Measurements from ENCODE around the gene GP1BA. TPM values are rescaled to one million over a fixed set of nuclear protein-coding genes. Genes with fewer than 3 reads are reported as not detected.

The GP1BA gene
- total RNA-seq, 1 donor from 2014 or later, result not detected

DNA sequence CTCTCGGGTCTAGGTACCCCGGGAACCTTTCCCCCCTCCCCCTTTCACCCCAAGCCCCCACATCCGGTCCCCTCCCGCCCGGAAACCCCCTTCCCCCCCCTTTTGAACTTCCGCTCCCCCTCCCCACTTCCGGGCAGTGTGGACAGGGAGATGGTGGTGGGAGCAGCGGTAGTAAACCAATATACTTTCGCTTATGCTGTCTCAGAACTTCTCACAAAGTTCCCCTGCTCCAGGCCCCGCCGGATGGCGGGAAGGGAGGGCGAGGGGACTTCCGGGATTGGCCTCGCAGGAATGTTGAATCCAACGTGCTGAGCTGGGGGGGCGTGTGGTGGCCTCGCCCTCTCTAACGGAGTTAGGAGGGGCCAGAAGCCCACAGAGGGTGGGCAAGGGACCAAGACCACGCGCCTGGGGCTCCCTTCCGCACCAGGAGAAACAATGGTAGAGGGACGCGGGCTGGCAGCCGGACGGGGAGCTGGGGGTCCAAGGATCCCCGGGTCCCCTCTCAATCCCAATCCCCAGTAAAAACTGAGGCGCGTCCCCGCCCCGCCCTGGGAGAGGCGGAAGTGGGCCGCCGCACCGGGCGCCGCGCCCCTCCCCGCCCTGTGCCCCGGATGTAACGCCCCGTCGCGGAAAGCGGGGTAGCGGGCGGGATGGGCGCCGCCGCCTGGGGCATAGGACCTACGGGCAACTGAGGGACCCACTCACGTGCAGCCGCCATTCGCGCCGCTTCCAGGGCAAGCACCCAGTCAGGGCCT lies 15.5 kb downstream of the GP1BA start:
- intact Hi-C loops (cut with micrococcal nuclease), result loop anchor here (1.0 to 2.0 kb wide), 7 partner anchors 7 to 804 kb away; partner anchors contain the start of genes ARRB2, CAMTA2, CYB5D2 and DERL2

DNA sequence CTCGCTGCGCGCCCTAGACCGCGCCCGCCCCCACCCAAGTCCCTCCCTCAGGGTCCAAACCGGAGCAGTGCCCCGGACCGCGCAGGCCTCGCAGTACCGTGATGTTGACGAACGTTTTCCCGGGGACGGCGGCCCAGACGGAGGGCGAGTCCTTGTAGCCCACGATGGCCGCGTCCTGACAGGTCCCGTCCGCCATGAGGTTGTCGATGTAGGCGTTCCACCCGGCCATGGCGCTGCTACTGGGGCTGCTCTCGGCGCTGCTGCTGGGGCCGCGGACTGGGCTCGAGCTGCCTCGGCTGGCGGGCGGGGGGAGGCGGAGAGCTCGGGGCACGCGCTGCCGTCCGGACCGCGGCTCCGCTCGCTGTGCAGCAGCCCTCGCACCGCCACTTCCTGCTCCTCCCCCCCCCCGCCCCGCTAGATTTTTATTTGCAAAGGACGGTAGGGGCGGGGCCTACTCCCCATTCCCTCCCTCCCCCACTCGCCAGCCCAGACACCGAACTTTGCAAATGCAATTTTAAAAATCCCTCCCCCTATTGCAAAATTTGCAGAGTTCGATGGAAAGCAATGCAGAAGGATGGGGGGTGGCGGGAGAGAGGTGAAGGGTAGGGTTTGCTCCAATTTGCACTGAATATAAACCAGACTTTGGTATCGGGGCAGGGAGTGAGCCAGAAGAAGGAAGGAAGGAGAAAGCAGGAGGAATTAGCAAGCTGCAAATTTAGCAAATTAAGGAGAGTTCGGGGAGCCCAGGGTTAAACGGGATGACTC lies 16.3 kb downstream of the GP1BA start, which contains the start of gene PFN1:
Gene PFN1, minus strand, starts transcription at position 365 of the 765 bp plus-strand sequence. Its CDS starts 136 bp downstream, at position 229.
- intact Hi-C loops (cut with micrococcal nuclease), result loop anchor here (1.0 to 2.0 kb wide), 5 partner anchors 8 to 805 kb away; partner anchors contain the start of genes CAMTA2, CYB5D2, DERL2 and INCA1

DNA sequence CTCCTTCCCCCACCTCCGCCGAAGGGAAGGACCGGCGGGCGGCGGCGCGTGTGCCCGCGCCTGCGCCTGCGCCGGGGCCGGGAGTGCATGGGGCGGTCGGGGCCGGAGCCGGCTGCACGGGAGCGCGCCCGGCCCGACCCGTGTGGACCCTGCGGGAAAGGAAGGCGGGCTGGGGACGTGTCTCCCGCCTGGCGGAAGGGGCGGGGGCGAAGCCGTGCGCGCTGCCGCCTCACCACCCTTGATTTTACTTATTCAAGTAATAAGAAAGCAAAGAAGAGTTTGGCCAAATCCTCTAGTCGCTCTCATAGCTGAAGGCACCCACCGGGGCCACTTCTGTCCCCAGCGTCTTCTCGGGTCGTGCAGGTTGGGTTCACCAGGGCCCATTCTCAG lies 16.8 kb downstream of the GP1BA start:
- intact Hi-C loops (cut with micrococcal nuclease), result loop anchor here (1.0 to 2.0 kb wide), 6 partner anchors 9 to 806 kb away; partner anchors contain the start of genes CAMTA2, CYB5D2, DERL2 and INCA1

DNA sequence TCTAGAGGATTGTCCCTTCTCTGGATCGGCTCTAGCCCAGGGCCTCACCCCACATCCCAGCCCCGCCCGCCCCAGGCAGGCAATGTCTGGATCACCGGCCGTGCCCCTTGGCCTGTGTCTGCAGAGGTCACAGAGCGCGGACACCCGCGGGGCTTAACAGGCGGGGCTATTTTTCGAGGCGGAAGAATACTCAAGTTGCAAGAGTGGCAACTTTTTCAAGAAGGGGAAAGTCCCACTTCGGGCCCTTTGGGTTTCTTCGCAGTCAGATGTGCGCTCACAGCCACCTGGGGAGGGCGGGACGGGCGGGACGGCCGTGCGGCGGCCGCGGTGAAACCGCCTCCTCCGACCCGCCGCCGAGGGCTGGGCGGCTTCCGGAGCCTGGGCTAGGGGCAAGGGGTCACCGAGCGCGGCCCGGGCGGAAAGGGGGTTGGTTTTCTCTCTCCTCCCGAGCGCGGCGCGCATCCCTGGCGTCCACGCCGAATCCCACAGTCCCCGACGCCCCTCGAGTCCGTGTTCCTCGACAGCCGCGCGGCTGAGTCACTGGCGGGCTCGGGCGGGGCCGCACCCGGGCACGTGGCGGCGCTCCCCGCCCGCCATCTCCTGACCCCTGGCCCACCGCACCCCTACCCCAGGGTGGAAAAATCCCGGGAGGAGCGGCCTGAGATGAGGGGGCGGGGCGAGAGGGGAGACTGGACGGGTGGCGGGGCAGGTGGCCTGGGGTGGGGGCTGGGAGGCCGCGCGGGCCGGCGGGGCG lies 17.4 kb downstream of the GP1BA start:
- intact Hi-C loops (cut with micrococcal nuclease), result loop anchor here (1.0 to 2.0 kb wide), 2 partner anchors 18 to 537 kb away; partner anchors contain the start of genes DERL2, MIS12 and SPAG7

DNA sequence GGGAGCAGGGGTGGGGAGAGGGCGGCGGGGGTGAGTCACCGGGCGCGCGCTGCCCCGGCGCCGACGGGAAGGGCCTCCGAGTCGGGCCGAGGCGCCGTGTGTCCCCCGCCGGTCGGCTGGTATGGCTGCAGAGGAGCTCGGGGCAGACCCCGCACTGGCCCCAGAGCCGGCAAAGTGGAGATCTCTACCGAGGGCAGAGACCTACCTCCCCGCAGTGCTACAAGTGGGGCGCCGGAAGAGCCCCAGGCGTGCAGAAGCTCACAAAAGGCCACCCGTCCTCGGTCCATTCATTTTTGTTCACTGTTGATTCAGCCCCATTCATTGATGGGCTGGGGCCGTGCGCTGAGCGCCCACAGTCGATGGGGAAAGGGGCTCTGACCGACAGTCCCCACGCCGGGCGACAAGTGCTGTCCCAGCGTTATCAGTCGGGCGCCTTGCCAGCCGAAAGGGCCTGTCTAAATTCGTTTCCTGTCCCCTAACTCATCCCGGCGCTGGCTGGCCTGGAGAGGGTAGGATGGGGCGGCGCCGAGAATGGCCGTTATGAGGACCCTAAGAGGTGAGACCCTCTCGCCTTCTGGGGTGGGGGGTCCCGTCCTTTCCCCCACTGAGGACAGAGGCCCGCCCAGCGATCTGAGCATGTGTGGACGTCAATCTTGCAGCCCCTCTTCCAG lies 18.1 kb downstream of the GP1BA start:
- intact Hi-C loops (cut with micrococcal nuclease), result no loop called here

DNA sequence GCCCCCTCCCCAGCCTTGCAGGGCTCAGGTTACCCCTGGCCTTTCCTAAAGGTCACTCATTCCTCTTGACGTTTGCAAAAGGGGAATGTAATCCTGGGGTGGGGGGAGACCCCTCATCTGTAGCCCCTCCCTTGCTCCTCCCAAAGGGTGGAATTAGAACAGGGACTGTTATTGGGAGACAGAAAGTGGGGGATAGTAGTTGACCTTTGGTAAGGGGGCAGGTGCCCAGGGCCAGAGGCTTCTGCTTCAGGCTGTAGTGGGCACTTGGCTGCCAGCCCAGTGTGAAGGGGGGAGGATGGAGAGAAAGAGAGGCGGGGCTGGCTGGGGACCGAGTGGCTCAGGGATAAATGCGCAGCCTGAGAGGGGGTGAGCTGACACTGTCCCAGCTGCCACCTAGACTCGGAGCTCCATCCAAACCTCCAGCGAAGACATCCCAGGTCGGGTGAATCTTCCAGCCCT lies 18.7 kb downstream of the GP1BA start, which contains the start of gene ENO3:
Gene ENO3, plus strand, starts transcription at position 374 of the 459 bp plus-strand sequence. CDS start 711 bp downstream, outside the sequence.
- intact Hi-C loops (cut with micrococcal nuclease), result no loop called here

DNA sequence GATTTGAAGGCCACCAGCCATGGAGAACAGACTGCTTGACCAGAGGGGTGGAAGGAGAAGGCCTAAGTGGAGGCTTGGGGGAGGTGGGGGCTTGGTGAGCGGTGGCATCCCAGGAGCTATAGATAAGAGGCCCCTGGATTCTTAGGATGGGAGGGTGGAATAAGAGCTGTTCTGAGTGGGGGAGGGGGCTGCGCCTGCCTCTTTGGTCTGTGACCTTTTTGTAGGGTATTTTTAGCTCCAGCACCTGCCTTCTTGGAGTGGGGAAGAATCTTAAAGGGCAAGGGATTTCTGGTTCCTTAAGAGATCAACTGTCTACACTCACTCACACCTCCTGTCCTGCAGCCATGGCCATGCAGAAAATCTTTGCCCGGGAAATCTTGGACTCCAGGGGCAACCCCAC lies 19.4 kb downstream of the GP1BA start:
- intact Hi-C loops (cut with micrococcal nuclease), result no loop called here

DNA sequence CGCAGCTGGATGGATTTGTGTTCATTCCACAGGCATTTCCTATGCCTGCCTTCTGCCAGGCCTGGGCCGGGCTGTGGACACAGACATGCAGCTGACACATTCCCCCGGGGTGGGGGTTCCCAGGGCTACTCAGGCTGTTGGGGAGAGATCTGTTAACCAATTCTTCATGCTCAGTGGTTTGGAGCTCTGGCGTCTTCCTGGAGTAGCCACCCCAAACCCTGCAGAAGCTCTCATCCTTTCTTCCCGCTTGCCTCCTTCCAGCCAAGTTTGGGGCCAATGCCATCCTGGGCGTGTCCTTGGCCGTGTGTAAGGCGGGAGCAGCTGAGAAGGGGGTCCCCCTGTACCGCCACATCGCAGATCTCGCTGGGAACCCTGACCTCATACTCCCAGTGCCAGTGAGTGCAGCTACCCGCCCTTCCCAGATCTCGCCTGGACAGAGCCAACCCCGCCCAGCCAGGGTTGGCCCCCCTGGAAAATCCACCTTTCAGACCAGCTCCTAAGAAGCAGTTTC lies 21.4 kb downstream of the GP1BA start:
- intact Hi-C loops (cut with micrococcal nuclease), result no loop called here

DNA sequence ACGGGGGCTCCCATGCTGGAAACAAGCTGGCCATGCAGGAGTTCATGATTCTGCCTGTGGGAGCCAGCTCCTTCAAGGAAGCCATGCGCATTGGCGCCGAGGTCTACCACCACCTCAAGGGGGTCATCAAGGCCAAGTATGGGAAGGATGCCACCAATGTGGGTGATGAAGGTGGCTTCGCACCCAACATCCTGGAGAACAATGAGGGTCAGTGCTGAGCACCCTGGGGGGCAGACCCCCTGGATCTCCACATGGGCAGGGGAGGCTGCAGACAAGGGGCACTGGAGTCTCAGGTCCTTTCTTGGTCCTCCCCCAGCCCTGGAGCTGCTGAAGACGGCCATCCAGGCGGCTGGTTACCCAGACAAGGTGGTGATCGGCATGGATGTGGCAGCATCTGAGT lies 23.0 kb downstream of the GP1BA start:
- intact Hi-C loops (cut with micrococcal nuclease), result no loop called here

DNA sequence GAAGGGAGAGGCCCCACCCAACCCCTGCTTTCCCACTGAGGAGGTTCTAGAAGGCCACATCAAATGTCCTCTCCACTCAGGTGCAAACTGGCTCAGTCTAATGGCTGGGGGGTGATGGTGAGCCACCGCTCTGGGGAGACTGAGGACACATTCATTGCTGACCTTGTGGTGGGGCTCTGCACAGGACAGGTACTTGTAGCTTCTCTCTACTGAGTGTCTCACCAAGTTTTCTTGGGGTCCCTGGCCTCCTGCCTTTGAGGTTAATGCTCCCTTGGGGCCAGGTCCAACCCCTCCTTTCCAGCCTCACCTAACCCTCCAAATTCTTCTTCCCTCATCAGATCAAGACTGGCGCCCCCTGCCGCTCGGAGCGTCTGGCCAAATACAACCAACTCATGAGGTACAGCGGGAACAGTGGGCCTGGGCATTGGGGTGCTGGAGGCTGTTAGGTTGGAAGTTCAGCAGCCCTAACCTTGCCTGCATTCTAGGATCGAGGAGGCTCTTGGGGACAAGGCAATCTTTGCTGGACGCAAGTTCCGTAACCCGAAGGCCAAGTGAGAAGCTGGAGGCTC lies 24.5 kb downstream of the GP1BA start:
- intact Hi-C loops (cut with micrococcal nuclease), result loop anchor here (1.0 kb wide), 1 partner anchor 47 kb away; no protein-coding TSS in a partner anchor

DNA sequence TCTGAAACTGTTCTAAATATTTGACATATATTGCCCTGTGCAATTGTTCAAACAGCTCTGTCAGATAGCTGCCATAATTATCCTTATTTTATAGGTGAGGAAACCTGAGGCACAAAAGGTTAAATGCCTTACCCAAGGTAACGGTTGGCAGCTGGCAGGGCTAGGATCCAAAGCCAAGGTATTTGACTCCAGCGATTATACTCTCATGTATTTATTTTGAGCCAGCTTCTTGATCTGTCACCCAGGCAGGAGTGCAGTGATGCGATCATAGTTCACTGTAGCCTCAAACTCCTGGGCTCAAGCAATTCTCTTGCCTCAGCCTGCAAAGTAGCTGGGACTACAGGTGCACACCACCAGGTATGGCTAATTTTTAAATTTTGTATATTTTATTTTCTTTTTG lies 26.0 kb downstream of the GP1BA start:
- intact Hi-C loops (cut with micrococcal nuclease), result no loop called here

DNA sequence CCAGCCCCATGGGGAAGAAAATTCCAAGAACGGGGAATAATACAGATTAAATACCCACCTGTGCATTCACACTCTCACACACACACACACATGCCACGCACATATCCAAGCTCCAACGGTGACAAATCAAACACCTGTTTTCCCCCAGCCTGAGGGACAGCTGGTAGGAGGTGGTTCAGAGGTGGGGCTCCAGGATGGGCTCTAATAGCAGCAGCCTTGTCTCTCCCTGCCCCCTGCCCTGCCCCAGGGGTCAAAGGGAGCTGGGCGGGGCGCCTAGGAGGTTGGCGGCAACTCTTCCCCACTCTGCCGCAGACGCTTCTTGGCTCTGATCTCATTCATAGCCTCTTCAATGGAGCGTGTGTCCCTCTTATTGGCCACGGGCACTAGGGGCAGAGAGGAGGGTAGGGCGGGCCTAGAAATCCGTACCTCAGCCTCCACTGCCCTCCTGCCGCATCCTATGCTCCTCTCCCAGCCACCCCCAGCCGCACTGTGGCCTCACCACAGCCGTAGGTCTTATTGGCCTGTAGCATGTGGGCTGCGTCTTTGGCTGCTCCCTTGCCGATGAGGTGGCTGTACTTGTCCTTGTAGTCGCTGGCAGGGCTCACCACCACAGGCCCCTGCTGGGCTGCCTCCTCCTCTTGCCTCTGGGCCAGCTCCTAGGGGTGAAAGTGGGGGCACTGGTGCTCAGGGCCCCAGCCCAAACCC lies 27.3 kb downstream of the GP1BA start:
- intact Hi-C loops (cut with micrococcal nuclease), result no loop called here

DNA sequence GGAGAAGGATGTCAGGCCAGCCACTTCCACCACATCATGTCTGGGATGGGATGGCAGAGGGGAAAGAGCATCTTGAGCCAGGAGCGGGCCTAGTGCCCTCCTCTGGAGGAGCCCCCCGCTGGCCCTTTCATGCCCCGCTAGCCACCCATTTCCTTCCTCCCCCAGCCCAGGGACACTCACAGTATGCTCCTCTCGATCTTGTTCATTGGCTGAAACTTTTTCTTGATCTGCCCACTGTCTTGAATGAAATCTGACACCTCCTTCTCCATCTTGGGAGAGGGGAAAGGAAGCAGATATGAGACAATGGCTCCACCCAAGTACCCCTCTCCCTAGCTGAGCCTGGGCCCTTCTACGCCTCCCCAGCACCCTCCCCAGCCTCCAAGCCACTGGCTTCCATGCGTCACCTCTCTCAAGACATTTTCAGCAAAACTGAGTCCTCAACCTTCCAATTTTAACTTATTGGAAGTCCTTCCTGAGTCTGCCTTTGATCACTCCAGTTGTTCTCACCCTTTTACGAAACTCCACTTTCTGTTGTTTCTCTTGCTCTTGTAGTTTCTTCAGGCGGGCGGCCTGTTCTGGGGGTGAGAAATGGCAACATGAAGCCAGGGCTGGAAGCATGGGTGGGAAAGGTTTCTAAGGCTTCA lies 28.3 kb downstream of the GP1BA start:
- intact Hi-C loops (cut with micrococcal nuclease), result no loop called here

DNA sequence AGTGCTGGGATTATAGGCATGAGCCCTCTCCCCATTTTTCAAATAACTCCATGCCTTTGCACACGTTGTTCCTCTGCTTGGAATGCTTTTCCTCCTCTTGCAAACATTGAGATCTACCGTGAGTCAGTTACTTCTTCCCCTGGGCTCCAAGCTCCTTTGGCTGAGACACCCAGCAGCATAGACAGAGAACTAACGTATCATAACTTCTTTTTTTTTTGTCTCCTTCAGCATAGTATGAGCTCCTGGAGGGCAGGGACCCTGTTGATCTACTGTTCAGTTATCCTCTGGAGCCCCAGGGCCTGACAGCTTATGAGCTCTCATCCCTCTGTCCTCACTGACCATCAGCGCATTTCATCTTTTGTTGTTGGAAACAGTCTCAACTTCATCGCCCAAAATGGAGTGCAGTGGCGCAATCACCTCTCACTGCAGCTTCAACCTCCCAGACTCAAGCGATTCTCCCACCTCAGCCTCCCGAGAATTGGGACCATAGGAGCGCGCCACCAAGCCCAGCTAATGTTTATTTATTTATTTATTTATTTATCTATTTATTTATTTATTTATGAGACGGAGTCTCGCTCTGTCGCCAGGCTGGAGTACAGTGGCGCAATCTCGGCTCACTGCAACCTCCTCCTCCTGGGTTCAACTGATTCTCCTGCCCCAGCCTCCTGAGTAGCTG lies 33.4 kb downstream of the GP1BA start:
- intact Hi-C loops (cut with micrococcal nuclease), result no loop called here

DNA sequence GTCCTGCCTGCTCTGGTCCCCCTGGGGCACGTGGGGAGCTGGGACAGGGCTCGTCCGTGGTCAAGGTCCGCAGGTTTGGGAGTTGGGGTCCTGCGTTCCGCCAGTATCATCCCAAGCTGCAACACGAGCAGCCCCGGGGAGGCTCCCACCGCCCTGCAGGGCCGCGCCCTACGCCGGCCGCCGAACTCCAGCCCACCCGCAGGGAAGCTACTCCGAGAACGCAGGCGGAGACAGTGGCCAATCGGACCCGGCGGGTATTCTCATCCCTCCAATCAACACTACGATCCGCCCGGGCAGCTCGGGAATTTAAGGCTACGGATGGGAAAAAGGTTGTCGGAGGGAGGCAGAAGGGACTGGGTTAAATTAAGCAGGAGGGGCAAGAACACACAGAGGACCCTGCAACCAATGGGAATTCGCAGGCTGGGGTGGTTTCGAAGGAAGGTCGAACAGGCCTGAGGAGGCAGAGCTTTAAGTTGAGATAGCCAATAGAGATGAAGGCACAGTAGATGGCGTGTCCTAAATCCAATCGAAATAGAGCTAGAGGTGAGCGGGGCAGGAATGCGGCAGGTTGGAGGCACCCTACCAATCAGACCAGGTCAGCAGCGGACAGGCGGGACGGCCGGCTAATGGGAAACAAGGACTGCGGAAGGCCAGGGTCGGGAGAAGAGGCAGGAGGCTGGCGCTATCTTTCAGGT lies 34.9 kb downstream of the GP1BA start:
- intact Hi-C loops (cut with micrococcal nuclease), result loop anchor here (1.0 kb wide), 11 partner anchors 18 to 824 kb away; partner anchors contain the start of genes ARRB2, CAMTA2, CYB5D2 and DERL2

DNA sequence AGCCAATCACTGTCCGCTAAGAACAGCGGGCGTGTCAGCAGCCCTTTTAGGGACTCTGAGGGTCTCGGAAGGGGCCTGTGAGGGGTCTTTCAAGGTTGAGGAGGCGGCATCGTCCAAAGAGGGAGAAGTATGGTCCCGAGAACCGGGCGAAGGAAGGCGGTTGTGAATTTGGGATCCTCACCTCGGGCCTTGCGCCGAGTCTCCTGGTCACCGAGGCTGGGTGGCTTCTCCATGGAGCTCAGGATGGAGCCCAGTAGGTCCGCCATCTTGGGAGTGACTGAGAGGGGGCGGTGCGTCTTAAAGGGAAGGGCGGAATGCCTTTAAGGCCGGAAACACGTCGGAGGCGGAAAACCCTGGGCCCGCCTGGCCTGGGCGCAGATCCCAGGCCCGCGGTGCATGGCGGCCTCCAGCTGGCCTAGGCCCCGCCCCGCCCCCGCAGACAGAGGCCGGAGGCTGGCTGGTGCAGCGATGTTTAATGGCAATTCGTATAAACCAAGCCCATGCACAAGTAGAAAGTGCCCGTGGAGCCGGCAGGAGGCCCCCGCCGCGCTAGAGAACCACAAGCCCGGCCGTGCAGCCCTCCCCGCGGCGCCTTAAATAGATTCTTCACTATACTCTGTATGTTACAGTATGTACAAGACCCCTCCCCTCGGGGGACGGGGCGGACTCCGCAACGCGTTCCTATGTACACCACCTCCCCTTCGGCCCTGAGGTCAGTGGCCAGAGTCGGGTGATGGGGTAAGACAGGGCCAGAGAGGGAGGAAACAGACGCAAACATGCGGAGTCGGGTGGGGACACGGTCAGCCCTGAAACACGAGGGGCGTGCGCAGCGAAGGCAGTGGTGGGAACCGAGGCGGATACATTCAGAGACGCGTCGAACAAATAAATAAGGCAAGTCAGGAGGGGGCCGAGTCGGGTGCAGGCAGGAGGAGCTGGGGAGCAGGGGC lies 35.7 kb downstream of the GP1BA start, which contains the start of gene SPAG7:
Gene SPAG7, minus strand, starts transcription at position 279 of the 947 bp plus-strand sequence. Its CDS starts 13 bp downstream, at position 266.
- intact Hi-C loops (cut with micrococcal nuclease), result loop anchor here (1.0 kb wide), 11 partner anchors 19 to 825 kb away; partner anchors contain the start of genes ARRB2, CAMTA2, CYB5D2 and DERL2
